Mesothelial cell of epicardium (in vitro differentiated cells): Measurements from ENCODE around the gene KDM4B. TPM values are rescaled to one million over a fixed set of nuclear protein-coding genes. Genes with fewer than 3 reads are reported as not detected.

ENCODE experiments used
- DNase-seq, 2 experiments: peaks; one replicate each; pipeline ENCODE4 v3.0.0; 2021; ENCODE audit warnings: low spot score in 2 of 2; ENCODE audit not compliant: unreplicated experiment in 2 of 2
- H3K27ac Mint-ChIP-seq: 2 replicates; pipeline ENCODE4 v1.8.0; 2021; ENCODE audit warnings: mixed read lengths
- H3K27me3 Mint-ChIP-seq: 2 replicates; pipeline ENCODE4 v1.8.0; 2021; ENCODE audit warnings: low read depth, mixed read lengths
- H3K36me3 Mint-ChIP-seq: 2 replicates; pipeline ENCODE4 v1.8.0; 2021; ENCODE audit warnings: mixed read lengths
- H3K4me1 Mint-ChIP-seq: 2 replicates; pipeline ENCODE4 v1.8.0; 2021; ENCODE audit warnings: mixed read lengths
- H3K4me3 Mint-ChIP-seq: 2 replicates; pipeline ENCODE4 v1.8.0; 2021; ENCODE audit warnings: mild to moderate bottlenecking, moderate library complexity, mixed read lengths
- H3K9me3 Mint-ChIP-seq: 2 replicates; pipeline ENCODE4 v1.8.0; 2021; ENCODE audit warnings: mixed read lengths
- total RNA-seq: library from RNA; stranded (reverse); gene quantifications from 3 replicates; pipeline ENCODE4 v1.2.1, GENCODE V29; 2021
- TF ChIP-seq, protein P1 (sequence below): fragments of 200-600 bp; sonication (generic); IDR thresholded peaks from one replicate; pipeline ENCODE4 v1.5.0; 2021; ENCODE audit warnings: antibody characterized with exemption; ENCODE audit not compliant: unreplicated experiment

KDM4B gene
- total RNA-seq, 1 donor from 2014 or later = 80.5 TPM

DNA sequence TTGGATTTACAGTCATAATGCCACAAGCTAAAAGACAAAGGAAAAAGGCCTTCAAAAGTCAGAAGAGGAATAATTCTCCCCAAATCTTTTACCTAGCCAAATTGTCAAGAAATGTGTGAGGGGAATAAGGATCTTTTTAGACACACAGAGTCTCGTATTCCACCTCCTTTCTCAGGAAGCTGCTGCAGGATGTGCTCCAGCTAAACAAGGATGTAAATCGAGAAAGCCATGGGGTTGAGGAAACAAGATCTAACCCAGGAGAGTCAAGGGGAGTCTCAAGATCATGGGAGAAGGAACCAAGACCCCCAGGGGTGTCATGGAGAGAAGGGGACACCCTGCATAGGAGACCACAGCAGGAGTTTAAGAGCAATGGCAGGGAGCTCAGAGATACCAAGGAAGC, 147.4 kb downstream of the KDM4B start:
- no peak overlapping the region for H3K4me3 Mint-ChIP-seq
- peaks cover 10% of the 10 kb centered on the region for H3K9me3 Mint-ChIP-seq
- H3K27me3 Mint-ChIP-seq = no peaks in the 10 kb centered on the region
- peaks cover 32% of the 10 kb centered on the region for H3K36me3 Mint-ChIP-seq
- TF ChIP-seq, protein P1, sequence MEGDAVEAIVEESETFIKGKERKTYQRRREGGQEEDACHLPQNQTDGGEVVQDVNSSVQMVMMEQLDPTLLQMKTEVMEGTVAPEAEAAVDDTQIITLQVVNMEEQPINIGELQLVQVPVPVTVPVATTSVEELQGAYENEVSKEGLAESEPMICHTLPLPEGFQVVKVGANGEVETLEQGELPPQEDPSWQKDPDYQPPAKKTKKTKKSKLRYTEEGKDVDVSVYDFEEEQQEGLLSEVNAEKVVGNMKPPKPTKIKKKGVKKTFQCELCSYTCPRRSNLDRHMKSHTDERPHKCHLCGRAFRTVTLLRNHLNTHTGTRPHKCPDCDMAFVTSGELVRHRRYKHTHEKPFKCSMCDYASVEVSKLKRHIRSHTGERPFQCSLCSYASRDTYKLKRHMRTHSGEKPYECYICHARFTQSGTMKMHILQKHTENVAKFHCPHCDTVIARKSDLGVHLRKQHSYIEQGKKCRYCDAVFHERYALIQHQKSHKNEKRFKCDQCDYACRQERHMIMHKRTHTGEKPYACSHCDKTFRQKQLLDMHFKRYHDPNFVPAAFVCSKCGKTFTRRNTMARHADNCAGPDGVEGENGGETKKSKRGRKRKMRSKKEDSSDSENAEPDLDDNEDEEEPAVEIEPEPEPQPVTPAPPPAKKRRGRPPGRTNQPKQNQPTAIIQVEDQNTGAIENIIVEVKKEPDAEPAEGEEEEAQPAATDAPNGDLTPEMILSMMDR = no peak
- H3K4me1 Mint-ChIP-seq = peaks cover 28% of the 10 kb centered on the region
- H3K27ac Mint-ChIP-seq = no peak overlapping the region
- no peak for DNase-seq

DNA sequence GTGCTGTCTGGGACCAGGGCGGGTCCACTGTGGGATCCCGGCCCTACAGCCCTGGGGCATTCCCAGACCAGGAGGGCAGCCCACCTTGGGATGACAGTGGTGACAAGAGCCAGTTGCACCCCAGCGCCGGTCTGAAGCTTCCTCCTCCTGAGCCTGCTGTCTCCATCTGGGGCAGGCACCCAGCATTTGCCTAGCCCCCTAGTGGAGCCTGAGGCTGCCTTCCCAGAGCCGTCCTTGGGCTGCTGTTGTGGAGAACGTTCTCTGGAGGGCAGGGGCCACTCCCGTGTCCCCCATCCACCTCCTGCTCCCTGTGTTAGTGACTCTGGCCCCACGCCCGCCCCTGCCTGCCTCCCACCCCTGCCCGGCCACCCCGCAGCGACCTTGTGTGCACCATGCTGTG, 148.5 kb downstream of the KDM4B start:
- Mint-ChIP-seq H3K27ac (no peak overlapping the region), H3K36me3 (peaks cover 32% of the 10 kb centered on the region), H3K9me3 (peaks cover 10% of the 10 kb centered on the region), H3K4me3 (no peak overlapping the region), H3K27me3 (no peaks in the 10 kb centered on the region), H3K4me1 (peaks cover 26% of the 10 kb centered on the region)
- TF ChIP-seq, protein P1 = no peak
- DNase-seq = no peak

DNA sequence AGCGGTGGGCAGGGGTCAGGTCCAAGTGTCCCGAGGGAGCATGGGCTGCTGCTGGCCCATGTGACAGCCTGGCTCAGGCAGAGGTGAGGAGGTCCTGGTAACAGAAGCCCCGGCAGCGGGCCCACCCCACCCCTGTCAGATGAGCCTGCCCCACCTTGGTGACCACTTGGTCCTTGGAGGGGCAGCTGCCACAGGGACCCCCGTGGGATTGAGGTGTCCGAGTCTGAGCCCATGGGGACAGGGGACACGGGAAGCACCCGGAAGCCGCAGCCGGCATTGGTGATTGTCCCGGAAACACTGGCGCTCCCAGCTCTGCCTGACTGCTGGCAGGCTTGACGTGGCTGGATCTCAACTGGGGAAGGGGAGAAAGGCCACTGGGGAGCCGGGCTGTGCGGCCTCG, 149.1 kb downstream of the KDM4B start:
- no peak for DNase-seq
- Mint-ChIP-seq H3K4me3 (no peak overlapping the region), H3K36me3 (peaks cover 30% of the 10 kb centered on the region), H3K9me3 (peaks cover 10% of the 10 kb centered on the region), H3K27me3 (no peaks in the 10 kb centered on the region), H3K4me1 (peaks cover 21% of the 10 kb centered on the region), H3K27ac (no peak overlapping the region)
- TF ChIP-seq, protein P1 = no peak

DNA sequence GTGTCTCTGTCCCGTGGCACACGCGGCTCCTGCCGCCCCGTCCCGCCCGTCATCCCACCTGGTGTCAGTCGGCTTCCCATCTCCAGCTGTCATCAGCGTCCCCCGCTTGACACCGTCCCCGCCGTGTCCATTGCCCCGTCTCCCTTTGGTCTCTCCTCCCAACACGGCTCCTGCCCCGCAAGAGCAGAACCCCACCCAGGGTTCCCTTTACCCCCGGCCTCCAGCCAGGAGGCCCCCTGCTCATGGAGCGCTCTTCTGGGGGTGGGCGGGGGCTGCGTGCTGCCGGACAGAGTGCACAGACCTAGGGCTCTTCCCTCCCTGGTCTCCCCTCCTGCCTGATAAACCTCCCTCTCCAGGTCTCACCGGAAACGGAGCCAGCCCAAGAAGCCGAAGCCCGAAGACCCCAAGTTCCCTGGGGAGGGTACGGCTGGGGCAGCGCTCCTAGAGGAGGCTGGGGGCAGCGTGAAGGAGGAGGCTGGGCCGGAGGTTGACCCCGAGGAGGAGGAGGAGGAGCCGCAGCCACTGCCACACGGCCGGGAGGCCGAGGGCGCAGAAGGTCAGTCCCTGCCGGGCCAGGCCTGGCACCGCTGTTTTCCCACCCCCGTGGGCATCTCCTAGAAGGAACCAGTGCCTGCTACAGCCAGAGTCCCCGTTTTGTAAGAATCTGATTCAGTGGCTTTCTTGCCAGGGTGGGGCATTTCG, 150.5 kb downstream of the KDM4B start:
- no peak overlapping the region for H3K4me3 Mint-ChIP-seq
- no peak overlapping the region for H3K27ac Mint-ChIP-seq
- H3K27me3 Mint-ChIP-seq = no peaks in the 10 kb centered on the region
- peaks cover 35% of the 10 kb centered on the region for H3K36me3 Mint-ChIP-seq
- peaks cover 10% of the 10 kb centered on the region for H3K9me3 Mint-ChIP-seq
- DNase-seq = no peak
- TF ChIP-seq, protein P1 = no peak
- H3K4me1 Mint-ChIP-seq = peaks cover 15% of the 10 kb centered on the region

DNA sequence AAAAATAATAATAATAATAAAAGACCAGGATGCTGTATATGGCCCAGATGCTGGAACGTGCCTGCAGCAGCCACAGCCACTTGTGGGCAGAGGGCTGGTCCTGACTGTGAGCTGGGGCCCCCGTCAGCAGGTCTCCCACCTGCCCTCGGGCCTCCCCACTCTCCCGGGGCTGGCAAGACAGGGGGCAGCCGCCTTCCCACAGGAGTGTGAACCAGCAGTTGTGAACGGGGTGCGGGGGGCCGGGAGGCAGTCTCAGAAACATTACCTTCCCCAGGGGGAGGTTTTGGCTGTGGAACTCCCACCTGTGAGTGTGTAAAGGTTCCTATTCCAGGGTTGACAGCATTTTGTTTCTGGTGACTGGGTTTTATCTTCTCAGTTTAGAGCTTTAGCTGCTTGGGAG, 151.4 kb downstream of the KDM4B start:
- Mint-ChIP-seq H3K36me3 (peaks cover 35% of the 10 kb centered on the region), H3K27ac (no peak overlapping the region), H3K4me1 (peaks cover 12% of the 10 kb centered on the region)

More for the DNA sequence above, 151.4 kb downstream of the KDM4B start:
- no peaks in the 10 kb centered on the region for H3K27me3 Mint-ChIP-seq
- TF ChIP-seq, protein P1 = no peak
- peaks cover 10% of the 10 kb centered on the region for H3K9me3 Mint-ChIP-seq
- DNase-seq = no peak
- H3K4me3 Mint-ChIP-seq = no peak overlapping the region
